GM12878 (cell line): ENCODE data around the gene COL27A1. TPM values are rescaled to one million over a fixed set of nuclear protein-coding genes. Genes with fewer than 3 reads are reported as not detected.

Experiments used
- ATAC-seq: fragments of 200-7000 bp; cut with Tn5 transposase; 3 replicates; pipeline ENCODE4 v1.9.1; 2020; ENCODE audit warnings: mild to moderate bottlenecking, moderate library complexity
- BruUV-seq: library from RNA; stranded (reverse); fragments of 400-500 nt; replicated peaks from 2 replicates; lab custom pipeline; 2021; lab: Mats Ljungman, UMichigan
- CTCF ChIA-PET: fragments of 300-600 bp; sonication (Branson Sonifier 250); formaldehyde crosslinking; extraction: SDS; loops from one replicate; lab custom pipeline; 2021; ENCODE audit warnings: inconsistent platforms; lab: Yijun Ruan, JAX
- POLR2A ChIA-PET: fragments of 350-600 bp; formaldehyde crosslinking; extraction: SDS; loops from one replicate; lab custom pipeline; 2021; ENCODE audit warnings: inconsistent platforms; lab: Charles Lee
- RAD21 ChIA-PET: fragments of 300-600 bp; sonication (Branson Sonifier 250); formaldehyde crosslinking; loops from one replicate; lab custom pipeline; 2023; ENCODE audit warnings: antibody characterized with exemption; ENCODE audit not compliant: unreplicated experiment; lab: Charles Lee
- SMC1A ChIA-PET: fragments of 300-600 bp; sonication (Branson Sonifier 250); formaldehyde crosslinking; loops from one replicate; lab custom pipeline; 2023; ENCODE audit not compliant: unreplicated experiment, uncharacterized antibody; lab: Charles Lee
- DNase-seq: peaks from one replicate; pipeline ENCODE4 v3.0.0-alpha.2; 2011; ENCODE audit warnings: low read depth, low spot score
- FAIRE-seq: peaks from 3 replicates; lab custom pipeline; 2011; peaks lifted over from hg19 to GRCh38; lab: Jason Lieb, UNC
- H2AFZ ChIP-seq: 2 replicates; pipeline ENCODE4 v1.6.0; 2011; ENCODE audit warnings: low read depth, low read length, control low read depth; ENCODE audit not compliant: control insufficient read depth
- H3K27ac ChIP-seq: 2 replicates; pipeline ENCODE4 v1.5.1; 2011; ENCODE audit warnings: control low read depth; ENCODE audit not compliant: control insufficient read depth, insufficient read depth
- H3K27me3 ChIP-seq, 2 experiments: replicated peaks in 1 of 2; 2 replicates each; pipeline versions ENCODE4 v1.6.0 to v1.6.1; 2011; ENCODE audit warnings: low read length in 1 of 2; ENCODE audit not compliant: control insufficient read depth in 2 of 2, insufficient read depth in 2 of 2
- H3K36me3 ChIP-seq, 2 experiments: 2 replicates each; pipeline ENCODE4 v1.5.1; 2011; ENCODE audit warnings: low read length in 1 of 2; ENCODE audit not compliant: control insufficient read depth in 2 of 2, insufficient read depth in 2 of 2
- H3K4me1 ChIP-seq: 2 replicates; pipeline ENCODE4 v1.6.1; 2011; ENCODE audit warnings: mild to moderate bottlenecking, low read length, moderate library complexity, mixed read lengths; ENCODE audit not compliant: control insufficient read depth, insufficient read depth
- H3K4me2 ChIP-seq: 2 replicates; pipeline ENCODE4 v1.6.0; 2011; ENCODE audit warnings: control low read depth; ENCODE audit not compliant: control insufficient read depth, insufficient read depth
- H3K4me3 ChIP-seq: fragments of 200-600 bp; sonication (generic); 2 replicates; pipeline ENCODE4 v1.5.1; 2016
- H3K79me2 ChIP-seq: 2 replicates; pipeline ENCODE4 v1.6.0; 2011; ENCODE audit warnings: low read length; ENCODE audit not compliant: control insufficient read depth, insufficient read depth
- H3K9ac ChIP-seq: 2 replicates; pipeline ENCODE4 v1.8.0; 2011; ENCODE audit warnings: low read length, control low read depth, mixed read lengths; ENCODE audit not compliant: control insufficient read depth, insufficient read depth
- H3K9me3 ChIP-seq: replicated peaks from 3 replicates; pipeline ENCODE4 v1.5.1; 2011; ENCODE audit warnings: mild to moderate bottlenecking, low read length; ENCODE audit not compliant: control insufficient read depth, insufficient read depth
- H4K20me1 ChIP-seq: 2 replicates; pipeline ENCODE4 v1.6.0; 2011; ENCODE audit not compliant: control insufficient read depth, insufficient read depth
- ATF7 ChIP-seq: fragments of 450-650 bp; IDR thresholded peaks from 2 replicates; pipeline ENCODE4 v1.6.1; 2016; ENCODE audit warnings: low read depth, mild to moderate bottlenecking
- CHD2 ChIP-seq: IDR thresholded peaks from 2 replicates; pipeline ENCODE4 v1.6.1; 2011; ENCODE audit warnings: low read depth, low read length, improper control_type of control experiment, borderline replicate concordance
- CREB1 ChIP-seq: IDR thresholded peaks from 2 replicates; pipeline ENCODE4 v1.6.1; 2012; ENCODE audit warnings: low read depth, mild to moderate bottlenecking, inconsistent platforms
- CUX1 ChIP-seq: IDR thresholded peaks from 2 replicates; pipeline ENCODE4 v1.6.1; 2012; ENCODE audit warnings: improper control_type of control experiment, low read depth, low read length; ENCODE audit not compliant: insufficient replicate concordance
- ESRRA ChIP-seq: IDR thresholded peaks from 2 replicates; pipeline ENCODE4 v1.6.1; 2012; ENCODE audit warnings: mild to moderate bottlenecking, low read length, improper control_type of control experiment
- FOXM1 ChIP-seq: IDR thresholded peaks from 2 replicates; pipeline ENCODE4 v1.6.1; 2012; ENCODE audit warnings: low read depth, mild to moderate bottlenecking, inconsistent platforms, low read length, moderate library complexity
- IKZF2 ChIP-seq, 2 experiments: fragments of 450-650 bp; IDR thresholded peaks; 2 replicates each; pipeline ENCODE4 v1.6.1; 2017; ENCODE audit warnings: mild to moderate bottlenecking in 2 of 2, moderate library complexity in 2 of 2
- KDM1A ChIP-seq: fragments of 200-600 bp; sonication (generic); IDR thresholded peaks from 2 replicates; pipeline ENCODE4 v1.6.1; 2016; ENCODE audit warnings: borderline replicate concordance
- MXI1 ChIP-seq: fragments of 150-350 bp; IDR thresholded peaks from 2 replicates; pipeline ENCODE4 v1.6.1; 2011; ENCODE audit warnings: low read depth, mild to moderate bottlenecking, inconsistent platforms, low read length, improper control_type of control experiment
- MYC ChIP-seq: IDR thresholded peaks from 2 replicates; pipeline ENCODE4 v1.6.1; 2011; ENCODE audit warnings: mild to moderate bottlenecking, low read length, moderate library complexity, inconsistent platforms; ENCODE audit not compliant: insufficient read depth, insufficient replicate concordance, insufficient read length, severe bottlenecking
- NFXL1 ChIP-seq: fragments of 450-650 bp; IDR thresholded peaks from 2 replicates; pipeline ENCODE4 v1.6.1; 2017; ENCODE audit warnings: antibody characterized with exemption, mild to moderate bottlenecking, borderline replicate concordance
- RBBP5 ChIP-seq: fragments of 200-600 bp; sonication (generic); conservative IDR thresholded peaks from 2 replicates; pipeline ENCODE4 v1.6.1; 2016
- SMAD5 ChIP-seq: IDR thresholded peaks from 2 replicates; pipeline ENCODE4 v1.6.1; 2016; ENCODE audit warnings: antibody characterized with exemption, low read depth
- TCF7 ChIP-seq: IDR thresholded peaks from 2 replicates; pipeline ENCODE4 v1.6.1; 2014; ENCODE audit warnings: antibody characterized with exemption, borderline replicate concordance
- ZBTB40 ChIP-seq: fragments of 450-650 bp; IDR thresholded peaks from 2 replicates; pipeline ENCODE4 v1.6.1; 2016; ENCODE audit warnings: mild to moderate bottlenecking, moderate library complexity, borderline replicate concordance
- WGBS: methylation state at CpG from one replicate; pipeline ENCODE4 v1.1.6; 2016; ENCODE audit warnings: low lambda C conversion rate; ENCODE audit not compliant: insufficient replicate concordance, insufficient coverage; ENCODE audit errors: missing lambda C conversion rate; 5-methylcytosine and 5-hydroxymethylcytosine counted together
- in situ Hi-C: fragments of 300-500 bp; cut with MboI; formaldehyde crosslinking; loops from 9 replicates; pipeline ENCODE4 v1.14.3; 2018; ENCODE audit warnings: mixed read lengths
- intact Hi-C: fragments of 100-400 bp; cut with micrococcal nuclease; formaldehyde crosslinking; loops from one replicate; pipeline ENCODE4 v1.14.2; 2022; ENCODE audit not compliant: unreplicated experiment
- polyA plus RNA-seq, 11 experiments: library from polyadenylated mRNA; depleted of rRNA in 4 of 11; unstranded in 6 of 11; stranded (reverse) in 5 of 11; fragments of >200 nt; fragmentation: Nextera tagmentation in 4 of 11; fragmentation: Illumina TruSeq in 1 of 11; extraction: Ambion mirVana in 4 of 11; extraction: Trizol in 1 of 11; gene quantifications; 1 replicate in 1 of 11; 2 replicates in 10 of 11; pipeline versions ENCODE4 v1.2.1 to v1.2.3, GENCODE V29; 2011 to 2016; ENCODE audit warnings: inconsistent platforms in 2 of 11, missing spikeins in 2 of 11, low read depth in 1 of 11
- total RNA-seq, 4 experiments: library from RNA; depleted of rRNA in 3 of 4; stranded (reverse); fragments of >200 nt in 3 of 4; fragmentation: Illumina TruSeq in 1 of 4; extraction: Trizol in 1 of 4; gene quantifications; 2 replicates each; pipeline versions ENCODE4 v1.2.1 to v1.2.3, GENCODE V29; 2013 to 2021

Gene COL27A1
- total and polyA plus RNA-seq, 10 of the 15 experiments (the other 5 are each of a cell fraction or from before 2014, with no cell fraction given), result 0.10 TPM; not detected in 9

GRCh38 chr9:114109124-114109523, 46.2 kb upstream of the COL27A1 start:
- ChIA-PET SMC1A (interaction anchor here (1.2 kb wide), 1 partner anchor 10 kb away, joined by 3 read pairs; the partner anchor contains the start of gene KIF12), CTCF (interaction anchor here (0.6 to 4.9 kb wide), 7 partner anchors 13 to 980 kb away, joined by 3 to 33 read pairs (median 4); partner anchors contain the start of gene COL27A1), RAD21 (interaction anchor here (0.7 to 1.9 kb wide), 2 partner anchors 182 to 816 kb away, joined by 3 to 7 read pairs; no protein-coding TSS in a partner anchor), POLR2A (no interaction called here)
- H3K9me3 ChIP-seq, result no peaks in the 10 kb centered on the region
- H3K4me3 ChIP-seq, result no peak overlapping the region
- no peak for DNase-seq
- in situ Hi-C loops, result no loop called here
- H3K79me2 ChIP-seq, result no peaks in the 10 kb centered on the region
- H3K4me2 ChIP-seq, result no peak overlapping the region
- H3K36me3 ChIP-seq, result no peaks in the 10 kb centered on the region
- H3K27ac ChIP-seq, result no peak overlapping the region
- no TSS peak for BruUV-seq
- H4K20me1 ChIP-seq, result no peaks in the 10 kb centered on the region
- H3K27me3 ChIP-seq, result no peaks in the 10 kb centered on the region; a peak in 1 of 4 replicates
- WGBS, result 11% methylated on average over 6 of the region's 6 CpGs
- TF ChIP-seq ESRRA (no peak), CHD2 (no peak), MXI1 (no peak), IKZF2 (IDR thresholded peaks at IDR 0.05) (no peak), ATF7 (no peak), RBBP5 (no peak), ZBTB40 (no peak), SMAD5 (no peak), CREB1 (no peak), CUX1 (no peak), MYC (no peak), NFXL1 (no peak), KDM1A (no peak), TCF7 (no peak), FOXM1 (no peak)
- no peak for ATAC-seq
- H3K4me1 ChIP-seq, result no peaks in the 10 kb centered on the region; the same call in 1 of the 2 replicates
- no peak overlapping the region for H2AFZ ChIP-seq
- intact Hi-C loops, result no loop called here
- H3K9ac ChIP-seq, result no peak overlapping the region
- FAIRE-seq, result no peak
